ENCODE results near the gene RASEF.

Gene RASEF

DNA sequence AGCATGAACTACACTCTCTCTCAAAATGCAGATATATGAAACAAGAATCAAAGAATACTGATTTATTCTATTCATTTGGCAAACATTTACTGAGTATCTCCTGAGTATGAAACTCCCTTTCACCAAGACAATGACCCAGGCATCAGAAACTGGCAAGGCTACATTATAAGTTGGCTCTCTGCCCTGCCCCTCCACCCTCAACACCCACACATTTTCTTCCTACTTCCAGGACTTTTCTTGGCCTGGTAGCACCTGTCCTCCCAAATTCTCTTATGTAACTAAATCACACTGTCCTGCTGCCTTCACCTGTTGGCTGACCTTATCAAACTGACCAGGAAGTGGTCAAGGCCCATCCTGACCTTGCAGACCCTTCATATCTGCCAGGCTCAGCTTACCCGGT, 3.5 kb downstream of the RASEF start:
- H3K27me3 ChIP-seq (ENCODE audit: low read length), result no peaks in the 10 kb centered on the region
- no peak overlapping the region for H3K4me2 ChIP-seq (ENCODE audit: low read depth, low read length, poor library complexity, severe bottlenecking)
- no peak overlapping the region for H2AFZ ChIP-seq (ENCODE audit: low read depth, low read length, severe bottlenecking)
- no peak overlapping the region for H3K4me3 ChIP-seq (ENCODE audit: insufficient read depth, low read length, poor library complexity, severe bottlenecking)
- H3K36me3 ChIP-seq (ENCODE audit: low read length), result no peaks in the 10 kb centered on the region
- no peak overlapping the region for H3K9ac ChIP-seq (ENCODE audit: low read length)
- H3K9me3 ChIP-seq (ENCODE audit: insufficient read depth, low read length), result no peaks in the 10 kb centered on the region
- no peak for TF ChIP-seq EZH2phosphoT487 (conservative IDR thresholded peaks at IDR 0.05; ENCODE audit: low read length)
- TF ChIP-seq, protein P1, sequence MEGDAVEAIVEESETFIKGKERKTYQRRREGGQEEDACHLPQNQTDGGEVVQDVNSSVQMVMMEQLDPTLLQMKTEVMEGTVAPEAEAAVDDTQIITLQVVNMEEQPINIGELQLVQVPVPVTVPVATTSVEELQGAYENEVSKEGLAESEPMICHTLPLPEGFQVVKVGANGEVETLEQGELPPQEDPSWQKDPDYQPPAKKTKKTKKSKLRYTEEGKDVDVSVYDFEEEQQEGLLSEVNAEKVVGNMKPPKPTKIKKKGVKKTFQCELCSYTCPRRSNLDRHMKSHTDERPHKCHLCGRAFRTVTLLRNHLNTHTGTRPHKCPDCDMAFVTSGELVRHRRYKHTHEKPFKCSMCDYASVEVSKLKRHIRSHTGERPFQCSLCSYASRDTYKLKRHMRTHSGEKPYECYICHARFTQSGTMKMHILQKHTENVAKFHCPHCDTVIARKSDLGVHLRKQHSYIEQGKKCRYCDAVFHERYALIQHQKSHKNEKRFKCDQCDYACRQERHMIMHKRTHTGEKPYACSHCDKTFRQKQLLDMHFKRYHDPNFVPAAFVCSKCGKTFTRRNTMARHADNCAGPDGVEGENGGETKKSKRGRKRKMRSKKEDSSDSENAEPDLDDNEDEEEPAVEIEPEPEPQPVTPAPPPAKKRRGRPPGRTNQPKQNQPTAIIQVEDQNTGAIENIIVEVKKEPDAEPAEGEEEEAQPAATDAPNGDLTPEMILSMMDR (IDR thresholded peaks at IDR 0.05; ENCODE audit: insufficient read depth, low read length, poor library complexity, severe bottlenecking), result no peak
- no peak overlapping the region for H3K27ac ChIP-seq (ENCODE audit: low read depth, low read length)
- no peaks in the 10 kb centered on the region for H3F3A ChIP-seq (ENCODE audit: insufficient read depth)
- H3K79me2 ChIP-seq (ENCODE audit: insufficient read depth, low read length), result no peaks in the 10 kb centered on the region
- no peaks in the 10 kb centered on the region for H3K9me2 ChIP-seq (replicated peaks; ENCODE audit: insufficient read depth, low read length)
- H4K20me1 ChIP-seq (ENCODE audit: low read depth, low read length), result no peaks in the 10 kb centered on the region

DNA sequence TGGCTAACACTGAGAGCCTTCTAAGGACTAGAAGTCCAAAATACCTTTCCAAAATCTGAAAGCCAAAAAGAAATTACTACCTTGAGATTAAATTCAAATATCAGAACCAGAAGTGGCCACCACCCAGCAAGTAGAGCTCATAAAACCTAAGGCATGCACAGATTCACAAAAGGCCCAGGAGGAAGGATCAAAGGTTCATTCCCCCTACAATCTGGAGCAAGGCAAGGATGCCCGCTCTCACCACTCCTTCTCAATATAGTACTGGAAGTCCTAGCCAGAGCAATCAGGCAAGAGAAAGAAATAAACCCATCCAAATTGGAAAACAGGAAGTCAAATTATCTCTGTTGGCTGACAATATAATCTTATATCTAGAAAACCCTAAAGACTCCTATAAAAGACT, 6.0 kb downstream of the RASEF start:
- H3K27ac ChIP-seq (ENCODE audit: low read depth, low read length), result no peak overlapping the region
- no peaks in the 10 kb centered on the region for H3K36me3 ChIP-seq (ENCODE audit: low read length)
- no peak overlapping the region for H3K9ac ChIP-seq (ENCODE audit: low read length)
- H3K27me3 ChIP-seq (ENCODE audit: low read length), result no peaks in the 10 kb centered on the region
- no peak overlapping the region for H2AFZ ChIP-seq (ENCODE audit: low read depth, low read length, severe bottlenecking)
- H3K9me2 ChIP-seq (replicated peaks; ENCODE audit: insufficient read depth, low read length), result no peaks in the 10 kb centered on the region
- H3K79me2 ChIP-seq (ENCODE audit: insufficient read depth, low read length), result no peaks in the 10 kb centered on the region
- H3F3A ChIP-seq (ENCODE audit: insufficient read depth), result no peaks in the 10 kb centered on the region
- no peak overlapping the region for H3K4me2 ChIP-seq (ENCODE audit: low read depth, low read length, poor library complexity, severe bottlenecking)
- H3K9me3 ChIP-seq (ENCODE audit: insufficient read depth, low read length), result no peaks in the 10 kb centered on the region
- TF ChIP-seq, protein P1 (IDR thresholded peaks at IDR 0.05; ENCODE audit: insufficient read depth, low read length, poor library complexity, severe bottlenecking), result no peak
- no peak for TF ChIP-seq EZH2phosphoT487 (conservative IDR thresholded peaks at IDR 0.05; ENCODE audit: low read length)
- H4K20me1 ChIP-seq (ENCODE audit: low read depth, low read length), result no peaks in the 10 kb centered on the region
- H3K4me3 ChIP-seq (ENCODE audit: insufficient read depth, low read length, poor library complexity, severe bottlenecking), result no peak overlapping the region

DNA sequence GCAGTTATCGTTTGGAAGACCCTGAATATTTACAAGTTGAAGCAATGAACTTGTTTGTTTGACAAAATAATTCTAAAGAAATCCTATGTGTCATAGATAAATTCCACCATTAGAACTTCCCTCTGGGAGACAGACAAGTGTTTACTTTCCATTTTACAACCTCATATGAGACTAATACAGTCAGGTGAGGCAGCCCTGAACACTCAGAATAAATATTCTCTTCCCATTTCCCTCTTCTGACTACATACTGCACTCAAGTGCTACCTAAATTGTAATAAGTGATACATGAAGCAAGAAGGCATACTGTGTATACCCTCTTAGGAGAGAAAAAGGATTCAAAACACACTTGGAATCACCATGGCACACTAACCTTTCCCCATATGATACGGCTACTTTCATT, 6.8 kb downstream of the RASEF start:
- H3K4me3 ChIP-seq (ENCODE audit: insufficient read depth, low read length, poor library complexity, severe bottlenecking), result no peak overlapping the region
- H3K9me3 ChIP-seq (ENCODE audit: insufficient read depth, low read length), result no peaks in the 10 kb centered on the region
- H4K20me1 ChIP-seq (ENCODE audit: low read depth, low read length), result no peaks in the 10 kb centered on the region
- H3K27me3 ChIP-seq (ENCODE audit: low read length), result no peaks in the 10 kb centered on the region
- no peaks in the 10 kb centered on the region for H3K9me2 ChIP-seq (replicated peaks; ENCODE audit: insufficient read depth, low read length)
- no peaks in the 10 kb centered on the region for H3F3A ChIP-seq (ENCODE audit: insufficient read depth)
- no peak for TF ChIP-seq EZH2phosphoT487 (conservative IDR thresholded peaks at IDR 0.05; ENCODE audit: low read length)
- TF ChIP-seq, protein P1 (IDR thresholded peaks at IDR 0.05; ENCODE audit: insufficient read depth, low read length, poor library complexity, severe bottlenecking), result no peak
- no peak overlapping the region for H3K9ac ChIP-seq (ENCODE audit: low read length)
- no peak overlapping the region for H3K4me2 ChIP-seq (ENCODE audit: low read depth, low read length, poor library complexity, severe bottlenecking)
- no peaks in the 10 kb centered on the region for H3K79me2 ChIP-seq (ENCODE audit: insufficient read depth, low read length)
- H3K27ac ChIP-seq (ENCODE audit: low read depth, low read length), result no peak overlapping the region
- H3K36me3 ChIP-seq (ENCODE audit: low read length), result no peaks in the 10 kb centered on the region
- H2AFZ ChIP-seq (ENCODE audit: low read depth, low read length, severe bottlenecking), result no peak overlapping the region

All from SU-DHL-6 (cell line).